Activated CD4-positive, CD25-positive, alpha-beta regulatory T cell treated with anti-CD3 and anti-CD28 coated beads, Interleukin-2, amount 50 U/mL, for 72 hours (primary cell): ENCODE measurements around the gene KERA.

Experiments
- DNase-seq: peaks from one replicate; pipeline ENCODE4 v3.0.0; 2021

The KERA gene

GRCh38 chr12:91007531-91008290 lies 50.1 kb downstream of the KERA start:
- no peak for DNase-seq

- DNase-seq, result no peak
Observed at GRCh38 chr12:91004872-91005271, 53.0 kb downstream of the KERA start, which contains the start of gene EPYC. Gene EPYC, minus strand, starts transcription at chr12:91004972. Its CDS starts 2,407 bp downstream, at chr12:91002565.

GRCh38 chr12:91003737-91004136 lies 54.1 kb downstream of the KERA start:
- DNase-seq, result no peak

GRCh38 chr12:91001306-91001705 lies 56.5 kb downstream of the KERA start:
- DNase-seq, result no peak
